ENCODE results near the gene PHYH. TPM values are rescaled to one million over a fixed set of nuclear protein-coding genes. Genes with fewer than 3 reads are reported as not detected.

The PHYH gene
- total RNA-seq, 1 experiment from 2014 or later: 22.5 TPM

- TF ChIP-seq CTCF (IDR thresholded peaks at IDR 0.05): no peak
- no peak for TF ChIP-seq TP53 (CRISPR knock-in tag; IDR thresholded peaks at IDR 0.05)
- TF ChIP-seq ZNF121 (CRISPR knock-in tag; IDR thresholded peaks at IDR 0.05): no peak
- TF ChIP-seq SMAD4 (CRISPR knock-in tag; IDR thresholded peaks at IDR 0.05): no peak
- no peak for TF ChIP-seq NR2C2 (CRISPR knock-in tag; IDR thresholded peaks at IDR 0.05)
- no peak for TF ChIP-seq ZNF281 (CRISPR knock-in tag; IDR thresholded peaks at IDR 0.05)
- no peak for TF ChIP-seq ZNF232 (CRISPR knock-in tag; IDR thresholded peaks at IDR 0.05)
- no peak for TF ChIP-seq KAT7 (CRISPR knock-in tag; IDR thresholded peaks at IDR 0.05; ENCODE audit: borderline replicate concordance)
These were observed 9.9 kb upstream of the PHYH start (continued) for GRCh38 chr10:13309792-13310191.

- ATAC-seq: no peak
- Mint-ChIP-seq H3K36me3 (no peaks in the 10 kb centered on the region), H3K27me3 (ENCODE audit: low read depth) (no peaks in the 10 kb centered on the region), H3K9me3 (no peaks in the 10 kb centered on the region), H3K4me3 (no peak overlapping the region), H3K4me1 (no peaks in the 10 kb centered on the region), H3K27ac (no peak overlapping the region)
- no peak for TF ChIP-seq RELA (CRISPR knock-in tag; IDR thresholded peaks at IDR 0.05; ENCODE audit: borderline replicate concordance)
- TF ChIP-seq EMX1 (CRISPR knock-in tag; IDR thresholded peaks at IDR 0.05): no peak
- ChIA-PET POLR2A (interaction anchor here (1.3 kb wide), 1 partner anchor 42 kb away, joined by 3 read pairs; no protein-coding TSS in a partner anchor), CTCF (interaction anchor here (0.6 to 1.2 kb wide), 2 partner anchors 45 to 279 kb away, joined by 3 to 5 read pairs; partner anchors contain the start of gene PRPF18)
- no peak for DNase-seq (ENCODE audit: low spot score)
These were observed 8.2 kb upstream of the PHYH start for GRCh38 chr10:13308096-13308495.

GRCh38 chr10:13306103-13306502 is 6.2 kb upstream of the PHYH start:
- no peak overlapping the region for H3K27ac Mint-ChIP-seq
- ATAC-seq (no peak), DNase-seq (ENCODE audit: low spot score) (no peak)
- H3K4me3 Mint-ChIP-seq: no peak overlapping the region
- H3K27me3 Mint-ChIP-seq (ENCODE audit: low read depth): no peaks in the 10 kb centered on the region; the same call in 1 of the 2 replicates
- H3K4me1 Mint-ChIP-seq: peaks cover 8% of the 10 kb centered on the region
- no peaks in the 10 kb centered on the region for H3K9me3 Mint-ChIP-seq
- ChIA-PET CTCF (no interaction called here), POLR2A (no interaction called here)
- TF ChIP-seq PRRX2 (CRISPR knock-in tag; IDR thresholded peaks at IDR 0.05) (no peak), ZBTB43 (CRISPR knock-in tag; IDR thresholded peaks at IDR 0.05) (no peak), GABPB1 (CRISPR knock-in tag; IDR thresholded peaks at IDR 0.05) (no peak), CTCF (IDR thresholded peaks at IDR 0.05) (no peak), OVOL2 (CRISPR knock-in tag; IDR thresholded peaks at IDR 0.05; ENCODE audit: borderline replicate concordance) (no peak), CREM (CRISPR knock-in tag; IDR thresholded peaks at IDR 0.05) (no peak), NR3C1 (CRISPR knock-in tag; conservative IDR thresholded peaks at IDR 0.05; ENCODE audit: low read depth) (no peak), NFYB (CRISPR knock-in tag; conservative IDR thresholded peaks at IDR 0.05; ENCODE audit: low read depth) (no peak)
- no peaks in the 10 kb centered on the region for H3K36me3 Mint-ChIP-seq

Measured in WTC11 (cell line).